SK-N-MC (cell line): ENCODE measurements around the gene XKR7.

Experiments
- EZH2 ChIP-seq: fragments of 200-600 bp; sonication (generic); IDR thresholded peaks from one replicate; pipeline ENCODE4 v1.6.1; 2017; ENCODE audit warnings: antibody characterized with exemption
- POLR2AphosphoS5 ChIP-seq: IDR thresholded peaks from 2 replicates; pipeline ENCODE4 v1.6.1; 2012; ENCODE audit warnings: mild to moderate bottlenecking, low read depth, low read length, borderline replicate concordance

DNA sequence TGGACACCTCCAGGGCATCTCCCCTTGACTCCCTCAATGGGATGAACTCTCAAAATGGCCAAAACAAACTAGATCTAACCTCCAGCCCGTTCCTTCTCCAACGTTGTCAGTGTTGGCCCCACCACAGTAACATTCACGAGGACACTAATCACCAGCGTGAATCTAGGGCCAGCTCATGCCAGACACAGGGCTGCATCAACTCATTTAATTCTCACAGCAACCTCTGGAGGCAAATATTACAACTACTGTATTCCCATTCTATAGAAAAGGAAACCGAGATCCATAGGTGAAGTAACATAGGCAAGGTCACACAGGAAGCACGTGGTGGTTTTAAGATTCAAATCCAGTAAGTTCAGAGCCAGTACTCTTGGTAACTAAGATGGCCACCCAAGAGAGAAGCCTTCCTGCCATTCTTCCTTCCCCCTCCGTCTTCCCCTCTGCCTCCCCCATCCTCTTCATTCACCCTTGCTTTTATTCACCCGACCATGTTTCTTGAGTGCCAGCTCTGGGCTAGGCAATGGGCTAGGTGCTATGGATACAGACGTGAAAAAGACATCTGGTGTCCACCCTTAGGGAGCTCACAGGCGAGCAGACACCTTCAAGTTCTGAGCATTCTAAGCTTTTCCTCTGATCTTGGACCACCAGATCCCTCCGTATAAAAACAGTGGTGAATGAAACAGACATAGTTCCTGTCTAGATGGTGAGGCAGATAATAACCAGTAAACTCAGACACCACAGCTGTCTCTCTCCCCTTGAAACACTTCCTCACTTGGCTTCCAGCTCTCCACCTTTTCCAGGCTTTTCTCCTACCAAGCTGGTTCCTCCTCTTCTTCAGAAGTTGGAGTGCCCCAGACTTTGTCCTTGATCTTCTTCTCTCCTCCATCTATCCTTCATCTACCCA lies 51.9 kb downstream of the XKR7 start:
- TF ChIP-seq EZH2 (no peak), POLR2AphosphoS5 (no peak)
